NCI-H510A (cell line): Measurements from ENCODE around the gene RAB25.
"Not testable (repeated sequence)": the region's sequence is repeated elsewhere in the genome, so short reads cannot be mapped to it uniquely, and the experiment has no call there.

ENCODE experiments used
- DNase-seq: peaks from one replicate; lab custom pipeline; 2025; lab: John Stamatoyannopoulos, UW

The RAB25 gene

GRCh38 chr1:156102633-156103511 is 41.9 kb downstream of the RAB25 start:
- DNase-seq, result no peak

DNA sequence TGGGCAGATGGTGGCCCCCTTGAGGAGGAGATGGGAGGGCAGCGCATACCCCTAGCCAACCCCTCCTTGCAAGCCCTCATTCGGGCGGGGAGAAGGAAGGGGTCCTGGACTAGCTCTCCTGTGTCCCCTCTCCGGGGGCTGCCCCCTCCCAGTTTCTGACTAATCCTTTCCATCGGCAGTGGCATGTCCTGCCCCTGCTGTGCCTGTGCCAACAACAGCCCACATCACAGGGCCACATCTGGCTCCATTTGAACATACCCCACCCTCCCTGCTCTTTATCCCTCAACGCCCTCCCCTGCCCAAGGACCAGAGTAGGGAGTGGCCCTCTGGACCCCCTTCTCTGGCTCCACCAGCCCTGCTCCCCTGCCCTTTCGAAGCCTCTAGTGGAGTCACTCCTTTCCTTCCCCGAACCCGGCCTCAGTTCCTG is 42.6 kb downstream of the RAB25 start:
- DNase-seq, result no peak

- peak; percentile 92 for DNase-seq
Observed at GRCh38 chr1:156104065-156104810, 43.3 kb downstream of the RAB25 start.

GRCh38 chr1:156104861-156105832 is 44.2 kb downstream of the RAB25 start:
- no peak for DNase-seq

- no peak for DNase-seq
Observed at GRCh38 chr1:156106624-156107488, 45.9 kb downstream of the RAB25 start.

GRCh38 chr1:156108057-156108456 is 47.1 kb downstream of the RAB25 start:
- no peak for DNase-seq

- DNase-seq, result no peak
Observed at GRCh38 chr1:156108664-156109241, 47.8 kb downstream of the RAB25 start.

DNA sequence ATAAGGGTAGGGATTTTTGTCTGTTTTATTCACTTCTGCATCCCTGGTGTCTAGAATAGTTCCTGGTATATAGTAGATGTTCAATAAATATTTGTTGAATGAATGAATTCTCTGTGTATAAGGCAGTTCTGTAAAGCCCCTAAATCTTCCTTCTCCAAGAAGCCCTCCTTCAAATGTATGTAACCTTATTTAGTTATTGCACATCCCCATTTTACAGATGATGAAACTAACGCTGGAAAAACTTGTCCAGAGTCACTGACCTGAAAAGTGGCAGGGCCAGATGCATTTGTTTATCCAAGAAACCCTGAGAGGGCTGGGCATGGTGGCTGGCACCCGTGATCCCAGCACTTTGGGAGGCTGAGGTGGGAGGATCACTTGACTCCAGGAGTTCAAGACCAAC is 49.3 kb downstream of the RAB25 start:
- no peak for DNase-seq

- DNase-seq, result no peak
Observed at GRCh38 chr1:156111355-156111962, 50.5 kb downstream of the RAB25 start.

DNA sequence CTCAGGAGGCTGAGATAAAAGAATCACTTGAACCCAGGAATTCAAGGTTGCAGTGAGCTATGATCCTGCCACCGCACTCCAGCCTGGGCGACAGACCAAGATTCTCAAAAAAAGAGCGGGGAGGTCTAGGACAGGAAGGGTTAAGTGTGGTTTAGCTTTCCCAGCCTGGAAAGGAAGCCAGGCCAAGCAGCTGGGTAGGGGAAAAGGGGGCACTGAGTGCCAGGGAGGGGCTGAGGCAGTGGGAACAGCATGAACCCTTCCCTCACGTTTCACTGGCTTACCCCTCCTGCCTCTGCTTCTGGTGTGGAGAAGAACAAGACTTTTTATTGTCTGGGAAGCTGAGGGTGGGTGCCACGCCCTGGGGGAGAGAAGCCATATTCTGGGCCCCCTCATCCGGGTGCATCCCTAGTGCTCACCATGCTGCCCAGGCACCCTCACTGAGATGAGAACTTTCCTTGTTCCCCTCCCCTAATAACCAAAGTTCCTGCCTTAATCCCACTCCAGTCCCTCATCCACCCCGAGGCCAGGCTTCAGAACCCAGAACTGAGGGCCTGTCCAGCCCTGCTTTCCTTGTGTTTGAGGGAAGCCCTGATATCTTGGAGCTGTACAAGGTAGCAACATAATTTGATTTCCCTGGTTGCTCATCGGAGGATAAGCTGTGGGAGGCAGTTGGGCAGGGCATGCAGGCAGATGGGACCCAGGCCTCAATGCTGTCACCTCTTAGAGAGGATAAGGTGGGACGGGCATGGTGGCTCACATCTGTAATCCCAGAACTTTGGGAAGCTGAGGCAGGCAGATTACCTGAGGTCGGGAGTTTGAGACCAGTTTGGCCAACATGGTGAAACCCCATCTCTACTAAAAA is 51.5 kb downstream of the RAB25 start:
- no peak for DNase-seq

GRCh38 chr1:156113282-156113950 is 52.5 kb downstream of the RAB25 start:
- DNase-seq, result no peak

GRCh38 chr1:156114101-156114918 is 53.4 kb downstream of the RAB25 start, which contains the start of gene LMNA:
LMNA (plus strand) TSS chr1:156114711; CDS start chr1:156114919, 208 bp downstream.
- peak; percentile 67 for DNase-seq

- no peak for DNase-seq
Observed at GRCh38 chr1:156114919-156115513, 54.1 kb downstream of the RAB25 start.

- DNase-seq, result no peak
Observed at GRCh38 chr1:156115514-156116374, 54.8 kb downstream of the RAB25 start.

DNA sequence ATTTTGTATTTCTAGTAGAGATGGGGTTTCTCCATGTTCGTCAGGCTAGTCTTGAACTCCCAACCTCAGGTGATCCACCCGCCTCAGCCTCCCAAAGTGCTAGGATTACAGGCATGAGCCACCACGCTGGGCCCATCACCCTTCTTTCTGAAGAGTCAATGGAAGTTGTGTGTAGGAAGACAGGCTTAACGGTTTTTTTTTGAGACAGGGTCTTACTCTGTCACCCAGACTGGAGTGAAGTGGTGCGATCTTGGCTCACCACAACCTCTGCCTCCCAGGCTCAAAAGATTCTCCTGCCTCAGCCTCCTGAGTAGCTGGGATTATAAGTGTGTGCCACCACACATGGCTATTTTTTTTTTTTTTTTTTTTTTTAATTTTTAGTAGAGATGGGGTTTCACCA is 55.8 kb downstream of the RAB25 start:
- not testable (repeated sequence) for DNase-seq
